DOHH2 (cell line): ENCODE data around the gene PSME1.

Experiments
- EZH2phosphoT487 ChIP-seq: fragments of 200-600 bp; sonication (generic); IDR thresholded peaks from 2 replicates; pipeline ENCODE4 v1.6.1; 2017; ENCODE audit warnings: borderline replicate concordance, mild to moderate bottlenecking, antibody characterized with exemption, low read length, moderate library complexity, mixed read lengths
- TF ChIP-seq, protein P1 (sequence below): fragments of 200-600 bp; sonication (generic); IDR thresholded peaks from one replicate; pipeline ENCODE4 v1.5.1; 2014; ENCODE audit warnings: antibody characterized with exemption, mild to moderate bottlenecking, low read depth, low read length; ENCODE audit not compliant: poor library complexity, severe bottlenecking

- TF ChIP-seq, protein P1, sequence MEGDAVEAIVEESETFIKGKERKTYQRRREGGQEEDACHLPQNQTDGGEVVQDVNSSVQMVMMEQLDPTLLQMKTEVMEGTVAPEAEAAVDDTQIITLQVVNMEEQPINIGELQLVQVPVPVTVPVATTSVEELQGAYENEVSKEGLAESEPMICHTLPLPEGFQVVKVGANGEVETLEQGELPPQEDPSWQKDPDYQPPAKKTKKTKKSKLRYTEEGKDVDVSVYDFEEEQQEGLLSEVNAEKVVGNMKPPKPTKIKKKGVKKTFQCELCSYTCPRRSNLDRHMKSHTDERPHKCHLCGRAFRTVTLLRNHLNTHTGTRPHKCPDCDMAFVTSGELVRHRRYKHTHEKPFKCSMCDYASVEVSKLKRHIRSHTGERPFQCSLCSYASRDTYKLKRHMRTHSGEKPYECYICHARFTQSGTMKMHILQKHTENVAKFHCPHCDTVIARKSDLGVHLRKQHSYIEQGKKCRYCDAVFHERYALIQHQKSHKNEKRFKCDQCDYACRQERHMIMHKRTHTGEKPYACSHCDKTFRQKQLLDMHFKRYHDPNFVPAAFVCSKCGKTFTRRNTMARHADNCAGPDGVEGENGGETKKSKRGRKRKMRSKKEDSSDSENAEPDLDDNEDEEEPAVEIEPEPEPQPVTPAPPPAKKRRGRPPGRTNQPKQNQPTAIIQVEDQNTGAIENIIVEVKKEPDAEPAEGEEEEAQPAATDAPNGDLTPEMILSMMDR: no peak
- no peak for TF ChIP-seq EZH2phosphoT487
These were observed 51.5 kb downstream of the PSME1 start for GRCh38 chr14:24187539-24187915.
